GM12892 (cell line): Measurements from ENCODE around the gene TMEM218.

Experiments used
- POLR2A ChIP-seq: IDR thresholded peaks from 2 replicates; pipeline ENCODE4 v1.6.1; 2011; ENCODE audit warnings: low read depth, low read length, control low read depth
- TAF1 ChIP-seq: IDR thresholded peaks from 2 replicates; pipeline ENCODE4 v1.6.1; 2011; ENCODE audit warnings: low read depth, mild to moderate bottlenecking, control low read depth, low read length, borderline replicate concordance

DNA sequence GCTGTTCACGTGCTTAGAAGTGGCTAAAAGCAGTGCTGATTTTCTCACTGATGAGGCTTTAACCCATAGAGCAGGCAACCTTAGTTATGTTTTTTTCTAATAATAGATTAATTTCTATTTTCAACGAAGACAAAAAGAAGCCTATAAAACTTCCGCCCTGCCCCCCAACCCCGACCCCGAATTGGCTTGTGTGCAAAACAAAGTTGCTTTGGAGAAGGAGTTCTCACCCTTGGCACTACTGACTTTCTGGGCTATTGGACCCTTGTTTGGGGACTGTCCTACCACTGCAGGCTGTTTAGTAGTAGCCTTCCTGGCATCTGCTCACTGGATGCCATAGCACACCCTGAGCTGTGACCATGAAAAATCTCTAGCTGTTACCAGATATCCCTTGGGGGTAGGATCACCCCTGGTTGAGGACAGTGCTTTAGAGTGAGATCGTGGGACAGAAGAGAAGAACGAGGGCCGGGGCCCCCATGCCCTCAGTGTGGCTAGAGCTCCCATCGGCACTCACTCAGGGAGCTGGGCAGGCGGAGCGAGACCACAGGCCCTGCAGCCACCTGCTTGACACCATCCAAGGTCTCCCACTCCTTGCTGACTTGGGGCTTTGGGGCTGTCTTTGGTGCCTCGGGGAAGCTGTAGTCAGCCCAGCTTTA is 31.4 kb downstream of the TMEM218 start:
- TF ChIP-seq TAF1, result no peak
- TF ChIP-seq POLR2A, result no peak
